ENCODE data around the gene ARHGEF3.

ARHGEF3 gene

GRCh38 chr3:56833536-56833935, 31.8 kb upstream of the ARHGEF3 start:
- Histone ChIP-seq H3K36me3 (ENCODE audit: control insufficient read depth, low read length) (no peaks in the 10 kb centered on the region), H4K20me1 (ENCODE audit: control insufficient read depth, insufficient read depth, low read depth, low read length) (0 out of 2 replicates have a peak, but pooled peaks cover 2% of the 10 kb centered on the region), H3K79me2 (ENCODE audit: control insufficient read depth, low read length) (no peaks in the 10 kb centered on the region), H3K4me3 (ENCODE audit: low read length) (no peak overlapping the region), H3K4me1 (ENCODE audit: control insufficient read depth, low read length) (peaks cover 7% of the 10 kb centered on the region), H3K9me3 (ENCODE audit: control insufficient read depth, insufficient read depth, low read length) (no peaks in the 10 kb centered on the region), H3K27me3 (ENCODE audit: control insufficient read depth, low read length) (0 out of 2 replicates have a peak, but pooled peaks cover 2% of the 10 kb centered on the region), H3K9me2 (replicated peaks; ENCODE audit: control insufficient read depth, low read length) (no peaks in the 10 kb centered on the region), H3K27ac (ENCODE audit: low read depth, low read length) (no peak overlapping the region), H3K4me2 (ENCODE audit: low read length) (no peak overlapping the region), H3F3A (ENCODE audit: control insufficient read depth, insufficient read depth) (no peaks in the 10 kb centered on the region)
- TF ChIP-seq EZH2phosphoT487 (IDR thresholded peaks at IDR 0.05; ENCODE audit: borderline replicate concordance, low read length) (no peak), CTCF (IDR thresholded peaks at IDR 0.05; ENCODE audit: low read depth, low read length, poor library complexity, severe bottlenecking) (no peak)

DNA sequence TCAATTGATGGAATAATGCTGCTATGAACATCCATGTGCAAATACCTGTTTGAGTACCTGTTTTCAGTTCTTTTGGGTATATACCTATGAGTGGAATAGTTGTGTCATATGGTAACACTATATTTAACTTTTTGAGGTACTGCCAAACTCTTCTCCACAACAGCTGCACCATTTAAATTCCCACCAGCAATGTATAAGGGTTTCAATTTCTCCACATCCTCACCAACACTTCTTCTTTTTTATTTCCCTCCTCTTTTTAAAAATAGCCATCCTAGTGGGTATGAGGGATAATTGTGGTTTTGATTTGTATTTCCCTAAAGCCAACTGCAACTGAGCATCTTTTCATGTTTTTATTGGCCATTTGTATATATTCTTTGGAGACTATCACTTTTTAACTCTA, 31.3 kb upstream of the ARHGEF3 start:
- Histone ChIP-seq H3K36me3 (ENCODE audit: control insufficient read depth, low read length) (no peaks in the 10 kb centered on the region), H3K9me2 (replicated peaks; ENCODE audit: control insufficient read depth, low read length) (no peaks in the 10 kb centered on the region), H3K27ac (ENCODE audit: low read depth, low read length) (no peak overlapping the region), H3K79me2 (ENCODE audit: control insufficient read depth, low read length) (no peaks in the 10 kb centered on the region), H3F3A (ENCODE audit: control insufficient read depth, insufficient read depth) (no peaks in the 10 kb centered on the region), H3K27me3 (ENCODE audit: control insufficient read depth, low read length) (0 out of 2 replicates have a peak, but pooled peaks cover 2% of the 10 kb centered on the region), H3K4me3 (ENCODE audit: low read length) (no peak overlapping the region), H3K9me3 (ENCODE audit: control insufficient read depth, insufficient read depth, low read length) (no peaks in the 10 kb centered on the region), H4K20me1 (ENCODE audit: control insufficient read depth, insufficient read depth, low read depth, low read length) (0 out of 2 replicates have a peak, but pooled peaks cover 2% of the 10 kb centered on the region), H3K4me1 (ENCODE audit: control insufficient read depth, low read length) (peaks cover 7% of the 10 kb centered on the region), H3K4me2 (ENCODE audit: low read length) (no peak overlapping the region)
- no peak for TF ChIP-seq EZH2phosphoT487 (IDR thresholded peaks at IDR 0.05; ENCODE audit: borderline replicate concordance, low read length)
- TF ChIP-seq CTCF (IDR thresholded peaks at IDR 0.05; ENCODE audit: low read depth, low read length, poor library complexity, severe bottlenecking), result no peak

DNA sequence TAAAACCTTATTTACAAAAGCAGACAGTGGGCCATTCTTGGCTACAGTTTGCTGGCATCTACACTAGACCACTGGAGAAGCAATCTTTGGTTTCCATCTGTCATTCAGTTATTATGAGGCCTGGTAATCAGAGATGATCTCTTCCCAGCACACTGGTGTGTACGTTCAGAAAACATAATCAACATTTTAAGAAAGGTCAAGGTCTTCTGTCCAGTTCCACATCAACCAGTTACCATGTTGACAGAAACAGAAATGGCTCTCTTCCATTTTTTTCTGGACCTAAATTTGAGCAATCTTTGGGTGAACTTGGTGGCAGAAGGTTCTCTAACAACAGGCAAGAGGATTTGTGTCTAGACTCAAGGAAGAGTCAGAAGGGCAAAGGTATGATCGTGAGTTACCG, 29.8 kb upstream of the ARHGEF3 start:
- no peak overlapping the region for H3K4me2 ChIP-seq (ENCODE audit: low read length)
- H3K79me2 ChIP-seq (ENCODE audit: control insufficient read depth, low read length), result no peaks in the 10 kb centered on the region
- H3F3A ChIP-seq (ENCODE audit: control insufficient read depth, insufficient read depth), result no peaks in the 10 kb centered on the region
- H3K4me1 ChIP-seq (ENCODE audit: control insufficient read depth, low read length), result no peaks in the 10 kb centered on the region
- no peaks in the 10 kb centered on the region for H3K36me3 ChIP-seq (ENCODE audit: control insufficient read depth, low read length)
- no peak for TF ChIP-seq EZH2phosphoT487 (IDR thresholded peaks at IDR 0.05; ENCODE audit: borderline replicate concordance, low read length)
- H3K27me3 ChIP-seq (ENCODE audit: control insufficient read depth, low read length), result 0 out of 2 replicates have a peak, but pooled peaks cover 2% of the 10 kb centered on the region
- no peaks in the 10 kb centered on the region for H3K9me2 ChIP-seq (replicated peaks; ENCODE audit: control insufficient read depth, low read length)
- 0 out of 2 replicates have a peak, but pooled peaks cover 2% of the 10 kb centered on the region for H4K20me1 ChIP-seq (ENCODE audit: control insufficient read depth, insufficient read depth, low read depth, low read length)
- no peak overlapping the region for H3K27ac ChIP-seq (ENCODE audit: low read depth, low read length)
- H3K4me3 ChIP-seq (ENCODE audit: low read length), result no peak overlapping the region
- H3K9me3 ChIP-seq (ENCODE audit: control insufficient read depth, insufficient read depth, low read length), result no peaks in the 10 kb centered on the region

GRCh38 chr3:56830884-56831283, 29.1 kb upstream of the ARHGEF3 start:
- Histone ChIP-seq H3K27me3 (ENCODE audit: control insufficient read depth, low read length) (0 out of 2 replicates have a peak, but pooled peaks cover 2% of the 10 kb centered on the region), H3K4me1 (ENCODE audit: control insufficient read depth, low read length) (peaks cover 4% of the 10 kb centered on the region), H3K27ac (ENCODE audit: low read depth, low read length) (no peak overlapping the region), H4K20me1 (ENCODE audit: control insufficient read depth, insufficient read depth, low read depth, low read length) (0 out of 2 replicates have a peak, but pooled peaks cover 1% of the 10 kb centered on the region), H3K4me2 (ENCODE audit: low read length) (no peak overlapping the region), H3F3A (ENCODE audit: control insufficient read depth, insufficient read depth) (no peaks in the 10 kb centered on the region), H3K36me3 (ENCODE audit: control insufficient read depth, low read length) (no peaks in the 10 kb centered on the region), H3K9me3 (ENCODE audit: control insufficient read depth, insufficient read depth, low read length) (no peaks in the 10 kb centered on the region), H3K4me3 (ENCODE audit: low read length) (no peak overlapping the region), H3K9me2 (replicated peaks; ENCODE audit: control insufficient read depth, low read length) (no peaks in the 10 kb centered on the region), H3K79me2 (ENCODE audit: control insufficient read depth, low read length) (no peaks in the 10 kb centered on the region)
- TF ChIP-seq EZH2phosphoT487 (IDR thresholded peaks at IDR 0.05; ENCODE audit: borderline replicate concordance, low read length) (no peak), CTCF (IDR thresholded peaks at IDR 0.05; ENCODE audit: low read depth, low read length, poor library complexity, severe bottlenecking) (no peak)
